K562 (cell line): ENCODE measurements around the gene PAH. TPM values are rescaled to one million over a fixed set of nuclear protein-coding genes. Genes with fewer than 3 reads are reported as not detected.

Experiments used
- ATAC-seq: fragments of 200-7000 bp; cut with Tn5 transposase; 3 replicates; pipeline ENCODE4 v1.9.1; 2020; ENCODE audit warnings: moderate library complexity
- BruUV-seq: library from RNA; stranded (reverse); fragments of 400-500 nt; replicated peaks from 2 replicates; lab custom pipeline; 2021; lab: Mats Ljungman, UMichigan
- CTCF ChIA-PET: fragments of 300-600 bp; formaldehyde crosslinking; extraction: SDS; loops from one replicate; lab custom pipeline; 2021; ENCODE audit warnings: low intra/inter-chr PET ratio; lab: Yijun Ruan, JAX
- POLR2A ChIA-PET: fragments of 300-600, 350-650 bp; sonication (Branson Sonifier 250); formaldehyde crosslinking; extraction: SDS; loops from one replicate; lab custom pipeline; 2021; ENCODE audit warnings: antibody characterized with exemption, inconsistent platforms; lab: Yijun Ruan, JAX
- DNase-seq, 4 experiments: peaks; one replicate each; pipeline versions ENCODE4 v3.0.0 to v3.0.0-alpha.2; 2011 to 2018; ENCODE audit warnings: low spot score in 3 of 4, mixed read lengths in 3 of 4; ENCODE audit errors: extremely low read depth in 1 of 4
- FAIRE-seq: peaks from 2 replicates; lab custom pipeline; 2011; peaks lifted over from hg19 to GRCh38; lab: Jason Lieb, UNC
- H2AFZ ChIP-seq: 2 replicates; pipeline ENCODE4 v1.6.0; 2011; ENCODE audit warnings: low read depth, low read length, control low read depth, inconsistent platforms
- H3K27ac ChIP-seq: fragments of 200-600 bp; 3 replicates; pipeline ENCODE4 v1.8.0; 2011; ENCODE audit warnings: low read depth, mild to moderate bottlenecking, control low read depth, inconsistent platforms, low read length, moderate library complexity, mixed read lengths; ENCODE audit errors: extremely low read depth
- H3K27me3 ChIP-seq, 2 experiments: fragments of 300-600 bp in 1 of 2; 2 replicates in 1 of 2; 3 replicates in 1 of 2; pipeline versions ENCODE4 v1.6.0 to v1.8.0; 2011; ENCODE audit warnings: inconsistent platforms in 2 of 2, low read length in 2 of 2, mild to moderate bottlenecking in 1 of 2, mixed read lengths in 1 of 2, moderate library complexity in 1 of 2; ENCODE audit not compliant: control insufficient read depth in 2 of 2, insufficient read depth in 2 of 2
- H3K36me3 ChIP-seq: fragments of 300-600 bp; 3 replicates; pipeline ENCODE4 v1.8.0; 2011; ENCODE audit warnings: mild to moderate bottlenecking, low read length, inconsistent platforms; ENCODE audit not compliant: control insufficient read depth, insufficient read depth
- H3K4me1 ChIP-seq, 2 experiments: fragments of 200-600 bp in 1 of 2; replicated peaks in 1 of 2; 2 replicates in 1 of 2; 3 replicates in 1 of 2; pipeline versions ENCODE4 v1.5.1 to v1.8.0; 2011; ENCODE audit warnings: inconsistent platforms in 2 of 2, low read length in 2 of 2, mild to moderate bottlenecking in 1 of 2, mixed read lengths in 1 of 2, moderate library complexity in 1 of 2; ENCODE audit not compliant: control insufficient read depth in 2 of 2, insufficient read depth in 2 of 2
- H3K4me2 ChIP-seq: 2 replicates; pipeline ENCODE4 v1.6.1; 2011; ENCODE audit warnings: low read length, control low read depth, inconsistent platforms, mixed read lengths; ENCODE audit not compliant: insufficient read depth
- H3K4me3 ChIP-seq: fragments of 200-600 bp; sonication (generic), shearing (Covaris generic); 2 replicates; pipeline ENCODE4 v1.5.1; 2016; ENCODE audit warnings: control low read depth, inconsistent platforms
- H3K79me2 ChIP-seq: fragments of 200-600 bp; 3 replicates; pipeline ENCODE4 v1.8.0; 2011; ENCODE audit warnings: low read length, inconsistent platforms; ENCODE audit not compliant: control insufficient read depth, insufficient read depth
- H3K9ac ChIP-seq, 2 experiments: 2 replicates each; pipeline versions ENCODE4 v1.6.0 to v1.6.1; 2011; ENCODE audit warnings: low read depth in 2 of 2, low read length in 2 of 2, control low read depth in 1 of 2, inconsistent platforms in 1 of 2, mild to moderate bottlenecking in 1 of 2, mixed read lengths in 1 of 2; ENCODE audit not compliant: insufficient read depth in 1 of 2
- H3K9me1 ChIP-seq: one replicate; pipeline ENCODE4 v1.6.0; 2011; ENCODE audit warnings: inconsistent platforms, mild to moderate bottlenecking, low read length, moderate library complexity; ENCODE audit not compliant: control insufficient read depth, insufficient read depth
- H3K9me3 ChIP-seq: replicated peaks from 2 replicates; pipeline ENCODE4 v1.5.1; 2011; ENCODE audit warnings: low read depth, low read length, inconsistent platforms; ENCODE audit not compliant: control insufficient read depth, insufficient read depth
- H4K20me1 ChIP-seq: replicated peaks from 2 replicates; pipeline ENCODE4 v1.6.1; 2011; ENCODE audit warnings: low read length, inconsistent platforms, mixed read lengths; ENCODE audit not compliant: control insufficient read depth, insufficient read depth
- ARID2 ChIP-seq: fragments of 450-650 bp; IDR thresholded peaks from 2 replicates; pipeline ENCODE4 v1.6.1; 2017; ENCODE audit warnings: antibody characterized with exemption, mild to moderate bottlenecking
- BMI1 ChIP-seq: fragments of 150-350 bp; IDR thresholded peaks from 2 replicates; pipeline ENCODE4 v1.6.1; 2014; ENCODE audit warnings: low read length
- CCNT2 ChIP-seq: IDR thresholded peaks from 2 replicates; pipeline ENCODE4 v1.6.1; 2011; ENCODE audit warnings: borderline replicate concordance, low read depth, mild to moderate bottlenecking, moderate library complexity, mixed read lengths, low read length; ENCODE audit not compliant: insufficient read length; ENCODE audit errors: extremely low read depth
- FOXJ3 ChIP-seq: sonication (generic); formaldehyde crosslinking; IDR thresholded peaks from 2 replicates; pipeline ENCODE4 v1.4.0; 2020; ENCODE audit warnings: mild to moderate bottlenecking, missing genetic modification reagents
- FUS ChIP-seq: fragments of 200-400 bp; formaldehyde crosslinking; optimal IDR thresholded peaks from 2 replicates; pipeline ENCODE3; 2017; ENCODE audit warnings: low read depth, low read length
- HMG20B ChIP-seq: fragments of 250-450 bp; sonication (Bioruptor Pico); IDR thresholded peaks from 2 replicates; pipeline ENCODE4 v1.5.0; 2021; ENCODE audit warnings: mild to moderate bottlenecking
- KLF10 ChIP-seq: fragments of 250-450 bp; sonication (Bioruptor Pico); IDR thresholded peaks from 2 replicates; pipeline ENCODE4 v1.6.1; 2021; ENCODE audit warnings: matching md5 sums
- NCOA4 ChIP-seq: fragments of 450-650 bp; IDR thresholded peaks from 2 replicates; pipeline ENCODE4 v1.6.1; 2018; ENCODE audit warnings: mild to moderate bottlenecking; ENCODE audit not compliant: partially characterized antibody
- RBM22 ChIP-seq: fragments of 200-400 bp; formaldehyde crosslinking; IDR thresholded peaks from 2 replicates; pipeline ENCODE4 v1.6.1; 2018; ENCODE audit warnings: low read length, low read depth; ENCODE audit not compliant: poor library complexity, severe bottlenecking
- TRIM24 ChIP-seq, 2 experiments: fragments of 450-650 bp; IDR thresholded peaks; 2 replicates each; pipeline ENCODE4 v1.6.1; 2016
- WGBS: fragments of 100-300 bp; shearing (Covaris generic); methylation state at CpG from one replicate; pipeline ENCODE4 v1.1.6; 2016; ENCODE audit warnings: low coverage, mixed read lengths; ENCODE audit not compliant: insufficient coverage; ENCODE audit errors: missing lambda C conversion rate; 5-methylcytosine and 5-hydroxymethylcytosine counted together
- in situ Hi-C: fragments of 300-500 bp; cut with MboI; formaldehyde crosslinking; loops from 4 replicates; pipeline ENCODE4 v1.15.0; 2018; ENCODE audit warnings: inconsistent platforms, mixed read lengths
- intact Hi-C: fragments of 100-400 bp; cut with micrococcal nuclease; formaldehyde crosslinking; loops from 2 replicates; pipeline ENCODE4 v1.14.2; 2022
- polyA plus RNA-seq, 8 experiments: library from polyadenylated mRNA; depleted of rRNA in 4 of 8; stranded (reverse) in 5 of 8; unstranded in 3 of 8; fragments of >200 nt; fragmentation: Nextera tagmentation in 2 of 8; fragmentation: Illumina TruSeq in 1 of 8; extraction: Ambion mirVana in 2 of 8; extraction: Trizol in 1 of 8; gene quantifications; 2 replicates each; pipeline versions ENCODE4 v1.2.1 to v1.2.3, GENCODE V29; 2011 to 2014; ENCODE audit warnings: inconsistent platforms in 1 of 8, missing spikeins in 1 of 8
- total RNA-seq, 7 experiments: library from RNA; depleted of rRNA in 6 of 7; stranded (reverse); fragments of >200 nt in 6 of 7; fragmentation: Illumina TruSeq in 2 of 7; extraction: Trizol in 2 of 7; gene quantifications; 2 replicates each; pipeline versions ENCODE4 v1.2.1 to v1.2.3, GENCODE V29; 2011 to 2021; ENCODE audit warnings: low replicate concordance in 1 of 7
- TF ChIP-seq, protein P1 (sequence below): fragments of 450-650 bp; formaldehyde crosslinking; conservative IDR thresholded peaks from 2 replicates; pipeline ENCODE4 v1.4.0; 2022; ENCODE audit warnings: mild to moderate bottlenecking, missing genetic modification characterization
- TF ChIP-seq, protein P2 (sequence below): fragments of 450-650 bp; formaldehyde crosslinking; IDR thresholded peaks from 2 replicates; pipeline ENCODE4 v1.4.0; 2020; ENCODE audit warnings: mild to moderate bottlenecking, moderate library complexity
- TF ChIP-seq, protein P3 (sequence below): fragments of 250-450 bp; sonication (Bioruptor Pico); IDR thresholded peaks from 2 replicates; pipeline ENCODE4 v1.5.0; 2021
- TF ChIP-seq, protein P4 (sequence below): fragments of 250-450 bp; sonication (Bioruptor Pico); IDR thresholded peaks from 2 replicates; pipeline ENCODE4 v1.8.0; 2021; ENCODE audit warnings: moderate library complexity, mild to moderate bottlenecking, inconsistent platforms
- TF ChIP-seq, protein P5 (sequence below): fragments of 250-450 bp; sonication (Bioruptor Pico); IDR thresholded peaks from 2 replicates; pipeline ENCODE4 v1.5.0; 2021; ENCODE audit warnings: mild to moderate bottlenecking, moderate library complexity
- TF ChIP-seq, protein P6 (sequence below), 2 experiments: fragments of 250-450 bp in 1 of 2; fragments of 450-650 bp in 1 of 2; sonication (Bioruptor Pico) in 1 of 2; IDR thresholded peaks; 2 replicates each; pipeline versions ENCODE4 v1.6.1 to v1.8.0; 2016 to 2021; ENCODE audit warnings: mild to moderate bottlenecking in 2 of 2, moderate library complexity in 2 of 2, missing compliant biosample characterization in 1 of 2, missing genetic modification characterization in 1 of 2

The PAH gene
- total and polyA plus RNA-seq, 9 of the 15 experiments (the other 6 are each of a cell fraction or from before 2014, with no cell fraction given): 0.13 to 0.75 (median 0.69) TPM; not detected in 6

DNA sequence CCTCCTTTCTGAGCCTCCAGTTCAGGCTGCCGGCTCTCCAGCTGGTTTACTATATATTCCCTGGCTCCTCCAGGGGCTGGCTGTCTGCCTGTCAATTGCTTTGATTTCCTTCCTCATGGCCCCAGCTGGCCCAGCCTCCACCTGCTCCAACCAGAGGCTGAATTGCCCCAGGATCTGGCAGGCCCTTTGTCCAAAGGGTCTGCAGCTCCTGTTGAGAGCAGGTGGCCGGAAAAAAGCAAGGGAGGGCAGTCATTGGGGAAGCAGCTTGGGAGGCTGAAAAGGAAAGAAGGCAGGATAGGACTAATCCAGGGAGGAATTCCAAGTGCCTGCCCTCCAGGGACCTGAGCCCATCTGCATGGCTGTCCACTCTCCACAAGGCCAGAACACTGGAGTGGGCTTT is 25.3 kb downstream of the PAH start:
- no peaks in the 10 kb centered on the region for H3K4me1 ChIP-seq
- H3K9me1 ChIP-seq: no peaks in the 10 kb centered on the region
- no peak overlapping the region for H3K4me3 ChIP-seq
- WGBS: 4% methylated on average over 2 of the region's 2 CpGs
- no peaks in the 10 kb centered on the region for H3K9me3 ChIP-seq
- intact Hi-C loops: no loop called here
- no TSS peak for BruUV-seq
- no peaks in the 10 kb centered on the region; the same call in 1 of the 2 replicates for H4K20me1 ChIP-seq
- DNase-seq (no peak), FAIRE-seq (no peak), ATAC-seq (no peak)
- ChIA-PET POLR2A (interaction anchor here (1.1 kb wide), 1 partner anchor 13 kb away, joined by 3 read pairs; no protein-coding TSS in a partner anchor), CTCF (no interaction called here)
- H3K27me3 ChIP-seq: no peaks in the 10 kb centered on the region
- H3K36me3 ChIP-seq: no peaks in the 10 kb centered on the region
- H2AFZ ChIP-seq: no peak overlapping the region
- H3K79me2 ChIP-seq: no peaks in the 10 kb centered on the region
- in situ Hi-C loops: no loop called here
- H3K4me2 ChIP-seq: no peak overlapping the region
- H3K9ac ChIP-seq: no peak overlapping the region
- H3K27ac ChIP-seq: no peak overlapping the region
- TF ChIP-seq FOXJ3: no peak
- TF ChIP-seq RBM22: no peak
- no peak for TF ChIP-seq CCNT2
- TF ChIP-seq, protein P1, sequence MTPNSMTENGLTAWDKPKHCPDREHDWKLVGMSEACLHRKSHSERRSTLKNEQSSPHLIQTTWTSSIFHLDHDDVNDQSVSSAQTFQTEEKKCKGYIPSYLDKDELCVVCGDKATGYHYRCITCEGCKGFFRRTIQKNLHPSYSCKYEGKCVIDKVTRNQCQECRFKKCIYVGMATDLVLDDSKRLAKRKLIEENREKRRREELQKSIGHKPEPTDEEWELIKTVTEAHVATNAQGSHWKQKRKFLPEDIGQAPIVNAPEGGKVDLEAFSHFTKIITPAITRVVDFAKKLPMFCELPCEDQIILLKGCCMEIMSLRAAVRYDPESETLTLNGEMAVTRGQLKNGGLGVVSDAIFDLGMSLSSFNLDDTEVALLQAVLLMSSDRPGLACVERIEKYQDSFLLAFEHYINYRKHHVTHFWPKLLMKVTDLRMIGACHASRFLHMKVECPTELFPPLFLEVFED (CRISPR knock-in tag): no peak
- TF ChIP-seq, protein P2, sequence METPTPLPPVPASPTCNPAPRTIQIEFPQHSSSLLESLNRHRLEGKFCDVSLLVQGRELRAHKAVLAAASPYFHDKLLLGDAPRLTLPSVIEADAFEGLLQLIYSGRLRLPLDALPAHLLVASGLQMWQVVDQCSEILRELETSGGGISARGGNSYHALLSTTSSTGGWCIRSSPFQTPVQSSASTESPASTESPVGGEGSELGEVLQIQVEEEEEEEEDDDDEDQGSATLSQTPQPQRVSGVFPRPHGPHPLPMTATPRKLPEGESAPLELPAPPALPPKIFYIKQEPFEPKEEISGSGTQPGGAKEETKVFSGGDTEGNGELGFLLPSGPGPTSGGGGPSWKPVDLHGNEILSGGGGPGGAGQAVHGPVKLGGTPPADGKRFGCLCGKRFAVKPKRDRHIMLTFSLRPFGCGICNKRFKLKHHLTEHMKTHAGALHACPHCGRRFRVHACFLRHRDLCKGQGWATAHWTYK (CRISPR knock-in tag): no peak
- TF ChIP-seq, protein P3, sequence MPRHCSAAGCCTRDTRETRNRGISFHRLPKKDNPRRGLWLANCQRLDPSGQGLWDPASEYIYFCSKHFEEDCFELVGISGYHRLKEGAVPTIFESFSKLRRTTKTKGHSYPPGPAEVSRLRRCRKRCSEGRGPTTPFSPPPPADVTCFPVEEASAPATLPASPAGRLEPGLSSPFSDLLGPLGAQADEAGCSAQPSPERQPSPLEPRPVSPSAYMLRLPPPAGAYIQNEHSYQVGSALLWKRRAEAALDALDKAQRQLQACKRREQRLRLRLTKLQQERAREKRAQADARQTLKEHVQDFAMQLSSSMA (CRISPR knock-in tag): no peak
- no peak for TF ChIP-seq ARID2
- no peak for TF ChIP-seq FUS
- no peak for TF ChIP-seq BMI1
- TF ChIP-seq, protein P4, sequence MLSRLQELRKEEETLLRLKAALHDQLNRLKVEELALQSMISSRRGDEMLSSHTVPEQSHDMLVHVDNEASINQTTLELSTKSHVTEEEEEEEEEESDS (CRISPR knock-in tag): no peak
- TF ChIP-seq, protein P5, sequence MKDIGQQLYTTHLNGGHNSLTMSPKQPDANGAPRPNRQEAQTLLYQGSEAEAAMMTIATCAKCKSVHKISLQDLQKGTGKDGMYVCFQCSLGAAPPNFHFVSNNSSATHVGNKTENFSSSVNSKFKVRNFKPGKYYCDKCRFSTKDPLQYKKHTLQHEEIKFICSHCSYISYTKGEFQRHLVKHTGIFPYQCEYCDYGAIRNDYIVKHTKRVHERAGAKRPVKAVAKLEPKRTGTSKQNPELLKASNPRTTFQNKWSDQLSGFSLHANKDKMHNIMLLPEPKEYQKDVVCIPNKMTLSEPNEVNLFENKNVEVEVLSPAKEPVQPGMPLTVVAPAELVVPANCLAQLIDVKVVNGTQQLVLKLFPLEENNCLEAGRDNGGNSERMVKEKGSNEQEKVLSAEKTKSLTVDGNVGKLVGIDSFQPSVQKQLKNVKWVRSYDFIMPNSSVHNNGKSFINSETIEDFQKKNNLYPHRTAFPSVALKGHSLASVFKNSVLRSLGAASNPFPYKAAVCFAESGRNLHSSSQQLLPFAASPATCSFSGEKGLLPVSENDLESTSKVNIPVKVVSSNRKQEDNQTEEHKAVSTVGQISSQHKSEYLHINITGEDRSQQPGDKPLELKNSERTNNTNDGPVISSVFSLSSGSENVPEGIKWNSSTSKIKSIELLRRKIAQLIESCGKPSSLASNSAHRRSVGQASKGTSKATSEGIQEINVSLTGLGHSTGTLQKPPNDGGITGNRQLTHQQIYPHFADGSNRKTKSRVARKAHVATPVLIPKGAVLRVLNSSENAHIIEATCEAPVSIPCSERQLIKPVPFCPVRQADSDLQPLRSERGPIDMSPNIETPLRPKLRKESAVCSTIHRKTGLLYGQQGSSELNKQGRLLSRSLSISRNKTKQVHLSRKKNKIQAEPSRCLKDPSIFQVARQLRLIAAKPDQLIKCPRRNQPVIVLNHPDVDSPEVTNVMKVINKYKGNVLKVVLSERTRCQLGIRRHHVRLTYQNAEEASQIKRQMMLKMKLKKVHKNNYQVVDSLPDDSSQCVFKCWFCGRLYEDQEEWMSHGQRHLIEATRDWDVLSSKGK (CRISPR knock-in tag): no peak
- TF ChIP-seq HMG20B (CRISPR knock-in tag): no peak
- no peak for TF ChIP-seq NCOA4
- TF ChIP-seq, protein P6, sequence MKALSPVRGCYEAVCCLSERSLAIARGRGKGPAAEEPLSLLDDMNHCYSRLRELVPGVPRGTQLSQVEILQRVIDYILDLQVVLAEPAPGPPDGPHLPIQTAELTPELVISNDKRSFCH (CRISPR knock-in tag; IDR thresholded peaks at IDR 0.05): no peak
- TF ChIP-seq, protein P6 (tag; IDR thresholded peaks at IDR 0.05): no peak
- TF ChIP-seq TRIM24 (IDR thresholded peaks at IDR 0.05): no peak
- no peak for TF ChIP-seq KLF10 (CRISPR knock-in tag)
